HepG2 (cell line): Measurements from ENCODE around the gene RIN3. TPM values are rescaled to one million over a fixed set of nuclear protein-coding genes. Genes with fewer than 3 reads are reported as not detected.

ENCODE experiments used
- ATAC-seq: fragments of 200-7000 bp; cut with Tn5 transposase; 3 replicates; pipeline ENCODE4 v1.9.1; 2020; ENCODE audit warnings: mild to moderate bottlenecking, moderate library complexity
- BruUV-seq: library from RNA; stranded (reverse); fragments of 400-500 nt; replicated peaks from 2 replicates; lab custom pipeline; 2021; lab: Mats Ljungman, UMichigan
- CTCF ChIA-PET: fragments of 300-600 bp; formaldehyde crosslinking; extraction: SDS; loops from one replicate; lab custom pipeline; 2021; ENCODE audit warnings: low total read pairs, inconsistent platforms, low intra/inter-chr PET ratio; lab: Yijun Ruan, JAX
- POLR2A ChIA-PET: fragments of 350-600 bp; sonication (Branson Sonifier 250); formaldehyde crosslinking; loops from one replicate; lab custom pipeline; 2020; ENCODE audit warnings: antibody characterized with exemption, inconsistent platforms; lab: Yijun Ruan, JAX
- DNase-seq: peaks from one replicate; pipeline ENCODE4 v3.0.0-alpha.2; 2015; ENCODE audit warnings: low spot score
- FAIRE-seq: peaks from 3 replicates; lab custom pipeline; 2011; peaks lifted over from hg19 to GRCh38; lab: Jason Lieb, UNC
- H2AFZ ChIP-seq: one replicate; pipeline ENCODE4 v1.6.1; 2011; ENCODE audit warnings: low read length, inconsistent platforms
- H3K27ac ChIP-seq: fragments of 300-600 bp; 3 replicates; pipeline ENCODE4 v1.8.0; 2011; ENCODE audit warnings: mixed run types, mild to moderate bottlenecking, mixed read lengths, low read length, inconsistent platforms; ENCODE audit not compliant: insufficient read depth; ENCODE audit errors: extremely low read length
- H3K27me3 ChIP-seq, 2 experiments: fragments of 200-600 bp in 1 of 2; 2 replicates in 1 of 2; 3 replicates in 1 of 2; pipeline versions ENCODE4 v1.6.0 to v1.8.0; 2011; ENCODE audit warnings: low read length in 2 of 2, mild to moderate bottlenecking in 2 of 2, moderate library complexity in 2 of 2, inconsistent platforms in 1 of 2; ENCODE audit not compliant: insufficient read depth in 2 of 2, control insufficient read depth in 1 of 2
- H3K36me3 ChIP-seq, 2 experiments: fragments of 200-600 bp in 1 of 2; replicated peaks in 1 of 2; 2 replicates in 1 of 2; 3 replicates in 1 of 2; pipeline versions ENCODE4 v1.5.1 to v1.8.0; 2011; ENCODE audit warnings: low read length in 2 of 2, inconsistent platforms in 1 of 2; ENCODE audit not compliant: insufficient read depth in 2 of 2, control insufficient read depth in 1 of 2
- H3K4me1 ChIP-seq: 2 replicates; pipeline ENCODE4 v1.5.1; 2012; ENCODE audit warnings: low read length, inconsistent platforms; ENCODE audit not compliant: insufficient read depth
- H3K4me2 ChIP-seq: 2 replicates; pipeline ENCODE4 v1.6.0; 2011; ENCODE audit warnings: low read depth, low read length, inconsistent platforms
- H3K4me3 ChIP-seq, 3 experiments: fragments of 200-600 bp in 1 of 3; sonication (generic), shearing (Covaris generic) in 1 of 3; replicated peaks in 1 of 3; 2 replicates each; pipeline ENCODE4 v1.5.1; 2011 to 2016; ENCODE audit warnings: low read length in 3 of 3, inconsistent platforms in 2 of 3, low read depth in 2 of 3, mild to moderate bottlenecking in 2 of 3, control low read depth in 1 of 3, mixed read lengths in 1 of 3; ENCODE audit not compliant: insufficient read depth in 1 of 3
- H3K79me2 ChIP-seq: one replicate; pipeline ENCODE4 v1.6.1; 2011; ENCODE audit warnings: low read length, inconsistent platforms; ENCODE audit not compliant: insufficient read depth
- H3K9ac ChIP-seq: 2 replicates; pipeline ENCODE4 v1.6.0; 2011; ENCODE audit warnings: mild to moderate bottlenecking, low read depth, low read length, inconsistent platforms; ENCODE audit not compliant: insufficient read depth
- H3K9me3 ChIP-seq: 2 replicates; pipeline ENCODE4 v1.5.1; 2012; ENCODE audit warnings: mild to moderate bottlenecking, low read length
- H4K20me1 ChIP-seq: 2 replicates; pipeline ENCODE4 v1.6.0; 2011; ENCODE audit warnings: inconsistent platforms, mild to moderate bottlenecking, low read length, moderate library complexity; ENCODE audit not compliant: insufficient read depth
- AHDC1 ChIP-seq: sonication (generic); formaldehyde crosslinking; IDR thresholded peaks from 2 replicates; pipeline ENCODE4 v1.5.1; 2020; ENCODE audit warnings: mild to moderate bottlenecking, missing genetic modification reagents, borderline replicate concordance
- CSRNP2 ChIP-seq: sonication (generic); formaldehyde crosslinking; conservative IDR thresholded peaks from 2 replicates; pipeline ENCODE4 v1.8.0; 2022; ENCODE audit warnings: low read depth, missing genetic modification reagents
- FOSL2 ChIP-seq: sonication (generic); formaldehyde crosslinking; IDR thresholded peaks from 2 replicates; pipeline ENCODE4 v1.4.0; 2020; ENCODE audit warnings: missing genetic modification reagents
- HMGXB4 ChIP-seq, 2 experiments: sonication (generic) in 1 of 2; formaldehyde crosslinking in 1 of 2; IDR thresholded peaks; 2 replicates each; pipeline versions ENCODE4 v1.4.0 to v1.6.1; 2018 to 2020; ENCODE audit warnings: missing genetic modification reagents in 2 of 2, borderline replicate concordance in 1 of 2, low read depth in 1 of 2, mild to moderate bottlenecking in 1 of 2, missing biosample characterization in 1 of 2
- MAF1 ChIP-seq: sonication (generic); formaldehyde crosslinking; IDR thresholded peaks from 2 replicates; pipeline ENCODE4 v1.5.0; 2020; ENCODE audit warnings: missing genetic modification reagents, borderline replicate concordance
- MED13 ChIP-seq: sonication (generic); formaldehyde crosslinking; IDR thresholded peaks from 2 replicates; pipeline ENCODE4 v1.5.0; 2020; ENCODE audit warnings: missing genetic modification reagents
- RFX5 ChIP-seq: IDR thresholded peaks from 2 replicates; pipeline ENCODE4 v1.6.1; 2011; ENCODE audit warnings: low read depth, low read length, improper control_type of control experiment
- TCF12 ChIP-seq, 2 experiments: fragments of 450-650 bp in 1 of 2; sonication (generic) in 1 of 2; formaldehyde crosslinking in 1 of 2; IDR thresholded peaks; 2 replicates each; pipeline versions ENCODE4 v1.6.1 to v1.8.0; 2017 to 2022; ENCODE audit warnings: antibody characterized with exemption in 1 of 2, mild to moderate bottlenecking in 1 of 2, missing genetic modification reagents in 1 of 2, moderate library complexity in 1 of 2
- ZBTB38 ChIP-seq: sonication (generic); formaldehyde crosslinking; IDR thresholded peaks from 2 replicates; pipeline ENCODE4 v1.5.1; 2020; ENCODE audit warnings: mild to moderate bottlenecking, missing genetic modification reagents
- ZNF282 ChIP-seq: fragments of 450-650 bp; IDR thresholded peaks from 2 replicates; pipeline ENCODE4 v1.6.1; 2018; ENCODE audit not compliant: partially characterized antibody
- ZNF605 ChIP-seq: sonication (generic); formaldehyde crosslinking; IDR thresholded peaks from 2 replicates; pipeline ENCODE4 v1.8.0; 2022; ENCODE audit warnings: mild to moderate bottlenecking, missing genetic modification reagents
- ZNF652 ChIP-seq: IDR thresholded peaks from 2 replicates; pipeline ENCODE4 v1.6.1; 2016; ENCODE audit warnings: low read depth, borderline replicate concordance
- ZNF75D ChIP-seq: sonication (generic); formaldehyde crosslinking; IDR thresholded peaks from 2 replicates; pipeline ENCODE4 v1.8.1; 2023; ENCODE audit warnings: missing genetic modification reagents, mild to moderate bottlenecking, borderline replicate concordance
- ZNF816 ChIP-seq: sonication (generic); formaldehyde crosslinking; IDR thresholded peaks from 2 replicates; pipeline ENCODE4 v1.8.0; 2022; ENCODE audit warnings: missing genetic modification reagents, mild to moderate bottlenecking, borderline replicate concordance
- WGBS: methylation state at CpG from one replicate; pipeline ENCODE4 v1.1.6; 2017; ENCODE audit warnings: low lambda C conversion rate; 5-methylcytosine and 5-hydroxymethylcytosine counted together
- in situ Hi-C: cut with HindIII; loops from 2 replicates; pipeline ENCODE4 v1.10.0; 2017; ENCODE audit warnings: low pct_unique_long_range_greater_than_20kb; ENCODE audit not compliant: extremely low pct_ligation_motif_present
- intact Hi-C: fragments of 100-400 bp; cut with micrococcal nuclease; formaldehyde crosslinking; loops from one replicate; pipeline ENCODE4 v1.10.0; 2022; ENCODE audit not compliant: unreplicated experiment
- polyA plus RNA-seq, 8 experiments: library from polyadenylated mRNA; depleted of rRNA in 3 of 8; stranded (reverse) in 7 of 8; unstranded in 1 of 8; fragments of >200 nt; fragmentation: Illumina TruSeq in 4 of 8; extraction: Trizol in 4 of 8; gene quantifications; 2 replicates each; pipeline versions ENCODE4 v1.2.1 to v1.2.3, GENCODE V29; 2011 to 2016; ENCODE audit warnings: low read depth in 4 of 8, missing spikeins in 1 of 8, mixed read lengths in 1 of 8; ENCODE audit not compliant: insufficient read depth in 1 of 8
- total RNA-seq, 5 experiments: library from RNA; depleted of rRNA; stranded (reverse); fragments of >200 nt; fragmentation: Illumina TruSeq; extraction: Trizol; gene quantifications; 2 replicates each; pipeline ENCODE4 v1.2.3, GENCODE V29; 2016; ENCODE audit warnings: low read depth in 1 of 5

The RIN3 gene
- total and polyA plus RNA-seq, 2 of the 13 experiments (the other 11 are each of a cell fraction or from before 2014, with no cell fraction given), result 2.3 to 3.6 TPM

GRCh38 chr14:92726135-92726932, 212.8 kb downstream of the RIN3 start:
- no peaks in the 10 kb centered on the region for H3K27me3 ChIP-seq
- H3K9ac ChIP-seq, result no peak overlapping the region
- H2AFZ ChIP-seq, result no peak overlapping the region
- H3K27ac ChIP-seq, result no peak overlapping the region
- no peak for DNase-seq
- H3K79me2 ChIP-seq, result no peaks in the 10 kb centered on the region
- 89% methylated on average over 12 of the region's 12 CpGs for WGBS
- intact Hi-C loops, result no loop called here
- H3K36me3 ChIP-seq, result peaks cover 0 to 4% of the 10 kb centered on the region in 2 experiments; a peak in 2 of 5 replicates
- no peaks in the 10 kb centered on the region for H4K20me1 ChIP-seq
- in situ Hi-C loops, result no loop called here
- H3K4me1 ChIP-seq, result peaks cover 36% of the 10 kb centered on the region
- H3K4me3 ChIP-seq, result no peak overlapping the region
- POLR2A ChIA-PET, result interaction anchor here (0.9 to 3.6 kb wide), 2 partner anchors 22 to 68 kb away, joined by 3 to 29 read pairs; partner anchors contain the start of genes GOLGA5 and LGMN
- no peak for ATAC-seq
- no peak for FAIRE-seq
- CTCF ChIA-PET, result no interaction called here
- H3K4me2 ChIP-seq, result no peak overlapping the region
- BruUV-seq, result no TSS peak
- no peaks in the 10 kb centered on the region for H3K9me3 ChIP-seq
- TF ChIP-seq ZNF816 (no peak), ZNF282 (no peak), ZBTB38 (CRISPR knock-in tag) (0 out of 2 replicates have a peak, but pooled peaks have one; percentile 21), ZNF652 (CRISPR knock-in tag) (no peak), MAF1 (CRISPR knock-in tag) (no peak), FOSL2 (CRISPR knock-in tag) (peak; percentile 46), HMGXB4 (CRISPR knock-in tag; IDR thresholded peaks at IDR 0.05; ENCODE audit: borderline replicate concordance in 1 of 2, low read depth in 1 of 2) (no peak), TCF12 (IDR thresholded peaks at IDR 0.05) (no peak), TCF12 (CRISPR knock-in tag; IDR thresholded peaks at IDR 0.05) (no peak), ZNF605 (0 out of 2 replicates have a peak, but pooled peaks have one; percentile 35), RFX5 (no peak), CSRNP2 (no peak), MED13 (CRISPR knock-in tag) (no peak), ZNF75D (CRISPR knock-in tag) (no peak), AHDC1 (CRISPR knock-in tag) (no peak)
